Stimulated activated CD4-positive, alpha-beta T cell treated with anti-CD3 and anti-CD28 coated beads, Interleukin-15, amount 100 ng/mL, for 48 hours (primary cell): ENCODE results near the gene TENT5A.
"Not testable (repeated sequence)": the region's sequence is repeated elsewhere in the genome, so short reads cannot be mapped to it uniquely, and the experiment has no call there.

ENCODE experiments used
- DNase-seq, 2 donors: peaks; one replicate each; pipeline ENCODE4 v3.0.0-alpha.2; 2020; ENCODE audit warnings: low read depth in 2 of 2

TENT5A gene

GRCh38 chr6:81750681-81751387 lies 1.6 kb downstream of the TENT5A start:
- no peak for DNase-seq

DNA sequence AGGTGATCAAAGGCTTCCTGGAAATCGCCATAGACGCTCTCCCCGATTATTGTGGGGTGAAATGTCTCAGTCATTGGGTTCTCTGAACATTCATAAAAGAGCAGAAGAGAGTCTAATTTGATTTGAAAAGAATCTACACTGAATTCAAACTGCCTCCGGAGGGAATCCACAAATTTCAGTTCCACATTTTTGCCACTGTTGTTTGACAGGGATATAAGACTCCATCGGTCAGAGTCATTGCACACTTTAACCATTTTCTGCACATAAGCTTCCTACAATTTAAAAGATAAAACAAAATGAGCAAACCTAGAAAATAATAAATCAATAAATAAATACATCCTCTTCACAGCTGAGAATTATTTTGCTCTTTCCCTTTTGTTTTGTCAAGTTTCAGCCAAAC lies 2.3 kb downstream of the TENT5A start:
- no peak for DNase-seq

DNA sequence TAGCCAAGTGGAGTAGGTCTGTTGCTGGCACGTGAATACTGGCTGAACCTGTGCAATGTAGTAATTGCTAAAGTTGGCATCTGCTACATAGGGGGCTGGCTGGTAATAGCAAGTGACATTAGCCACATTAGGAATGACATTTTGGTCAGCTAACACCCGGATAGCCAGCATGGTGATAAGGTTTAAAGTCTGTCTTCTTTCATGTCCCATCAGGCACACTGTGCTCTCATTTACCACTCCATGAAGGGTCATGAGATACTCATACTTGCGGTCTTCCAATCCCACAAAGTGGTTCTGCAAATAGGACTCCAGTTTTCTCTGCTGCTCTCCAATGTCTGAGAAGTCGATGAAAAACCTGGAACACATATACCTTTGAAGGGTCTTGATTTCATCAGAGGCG lies 2.8 kb downstream of the TENT5A start:
- no peak for DNase-seq

GRCh38 chr6:81748994-81749393 lies 3.5 kb downstream of the TENT5A start:
- DNase-seq: no peak

DNA sequence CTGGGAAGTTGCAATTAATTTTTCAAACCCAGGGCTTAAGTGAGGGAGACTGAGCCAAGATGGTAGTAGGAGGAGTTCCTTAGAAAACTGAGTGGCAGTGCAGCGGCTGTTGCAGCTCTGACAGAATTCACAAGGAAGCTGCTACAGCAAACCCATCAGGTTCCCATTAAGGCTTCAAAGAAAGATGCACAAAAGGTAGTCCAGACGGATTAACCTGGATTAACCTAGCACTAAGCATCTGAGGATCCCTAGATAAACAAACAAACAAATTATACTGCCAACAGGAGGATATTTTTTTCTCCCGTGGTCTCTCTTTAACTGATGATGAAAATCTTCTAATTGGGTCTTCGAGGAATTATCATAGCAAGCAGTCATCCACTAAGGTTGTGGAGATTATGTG lies 5.2 kb downstream of the TENT5A start:
- no peak for DNase-seq

- no peak for DNase-seq
Observed at GRCh38 chr6:81744131-81744530, 8.3 kb downstream of the TENT5A start.

- DNase-seq: no peak
Observed at GRCh38 chr6:81743649-81744048, 8.8 kb downstream of the TENT5A start.

DNA sequence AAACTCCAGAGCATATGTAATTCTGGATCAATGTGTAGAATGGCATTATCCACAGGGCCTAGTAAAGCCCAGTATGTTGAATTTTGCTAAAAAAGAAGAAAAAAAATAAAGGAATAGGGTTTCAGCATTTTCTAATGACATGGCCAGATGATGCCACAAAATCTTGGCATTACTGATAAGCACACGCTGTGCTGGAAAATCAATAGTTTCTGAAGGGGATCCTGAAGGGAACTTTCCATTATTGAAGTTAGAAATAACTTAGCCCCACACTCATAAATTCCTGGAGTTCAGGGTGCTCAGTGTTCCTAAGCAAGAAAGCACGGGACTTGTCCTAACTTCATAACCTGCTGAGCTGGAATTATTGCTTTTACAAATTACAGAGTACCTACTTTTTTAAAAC lies 10.8 kb downstream of the TENT5A start:
- DNase-seq: no peak

DNA sequence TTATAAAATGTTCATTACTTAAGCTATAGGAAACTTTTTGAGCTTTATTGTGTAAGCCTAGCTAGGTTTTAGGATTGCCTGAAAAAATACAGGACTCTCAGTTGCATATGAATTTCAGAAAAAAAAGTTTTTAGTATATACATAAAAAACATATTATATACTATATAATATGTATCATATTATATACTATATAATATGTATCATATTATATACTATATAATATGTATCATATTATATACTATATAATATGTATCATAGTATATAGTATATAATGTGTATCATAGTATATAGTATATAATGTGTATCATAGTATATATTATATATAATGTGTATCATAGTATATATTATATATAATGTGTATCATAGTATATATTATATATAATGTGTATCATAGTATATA lies 11.9 kb downstream of the TENT5A start:
- not testable (repeated sequence) for DNase-seq

DNA sequence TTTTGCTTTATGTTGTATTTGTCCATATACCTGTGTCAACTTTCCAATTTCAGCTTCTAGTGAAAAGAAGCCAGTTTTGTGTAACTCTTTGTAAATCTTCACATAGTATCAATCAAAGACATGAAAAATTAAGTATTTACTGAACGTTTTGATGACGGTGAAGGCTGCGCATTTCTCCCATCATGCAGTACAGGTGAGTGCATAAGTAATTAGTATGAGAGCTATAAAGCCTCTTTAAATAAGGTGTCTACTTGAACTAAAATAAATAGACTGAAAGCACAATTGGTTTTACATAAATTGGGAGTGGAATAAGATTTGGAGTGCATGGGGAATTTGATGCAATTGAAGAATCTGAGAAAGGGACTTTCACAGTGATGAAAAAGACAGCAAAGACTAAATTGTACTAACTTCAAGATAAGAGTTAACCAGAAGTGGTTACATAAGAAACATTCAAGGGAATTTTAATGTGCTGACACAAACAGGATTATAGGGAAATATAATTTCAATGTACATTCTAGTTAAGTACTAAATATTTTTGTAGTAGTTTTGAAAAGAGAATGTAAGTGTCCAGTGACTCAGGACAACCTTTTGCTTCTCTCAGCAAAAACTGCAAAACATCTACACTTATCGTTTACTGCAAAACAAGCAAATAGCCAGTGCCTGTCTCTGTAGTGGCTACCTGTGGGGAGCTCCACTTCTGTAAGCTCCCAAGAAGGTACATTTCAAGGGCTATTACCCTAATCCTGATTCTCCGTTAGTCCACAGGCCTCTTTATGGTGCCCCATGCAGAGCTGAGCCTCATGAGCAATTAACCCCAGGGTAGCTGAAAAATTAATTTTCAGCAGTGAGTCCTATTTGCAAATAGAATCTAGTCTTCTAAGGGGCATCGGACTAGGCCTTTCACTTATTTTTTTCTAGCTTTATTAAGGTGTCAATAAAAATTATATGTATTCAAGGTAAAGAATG lies 13.0 kb downstream of the TENT5A start:
- DNase-seq: no peak

DNA sequence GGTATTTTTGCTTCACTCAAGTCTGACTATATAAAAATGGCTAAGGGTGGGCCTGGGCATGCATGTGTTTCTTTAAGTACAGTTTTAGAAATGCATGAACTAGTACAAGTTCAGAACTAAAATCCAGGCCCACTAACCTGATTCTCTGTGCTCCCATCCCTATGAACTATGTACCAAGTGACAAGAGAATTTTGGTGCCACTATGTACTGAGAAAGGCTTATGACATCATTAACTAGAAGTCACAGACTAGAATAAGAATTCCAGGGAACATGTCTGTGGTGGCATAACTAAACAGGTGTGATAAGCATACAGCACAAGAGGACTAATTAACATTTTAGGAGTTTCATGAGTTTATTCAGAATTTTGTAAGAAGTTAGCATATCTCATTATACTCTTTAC lies 16.1 kb downstream of the TENT5A start:
- DNase-seq: no peak

DNA sequence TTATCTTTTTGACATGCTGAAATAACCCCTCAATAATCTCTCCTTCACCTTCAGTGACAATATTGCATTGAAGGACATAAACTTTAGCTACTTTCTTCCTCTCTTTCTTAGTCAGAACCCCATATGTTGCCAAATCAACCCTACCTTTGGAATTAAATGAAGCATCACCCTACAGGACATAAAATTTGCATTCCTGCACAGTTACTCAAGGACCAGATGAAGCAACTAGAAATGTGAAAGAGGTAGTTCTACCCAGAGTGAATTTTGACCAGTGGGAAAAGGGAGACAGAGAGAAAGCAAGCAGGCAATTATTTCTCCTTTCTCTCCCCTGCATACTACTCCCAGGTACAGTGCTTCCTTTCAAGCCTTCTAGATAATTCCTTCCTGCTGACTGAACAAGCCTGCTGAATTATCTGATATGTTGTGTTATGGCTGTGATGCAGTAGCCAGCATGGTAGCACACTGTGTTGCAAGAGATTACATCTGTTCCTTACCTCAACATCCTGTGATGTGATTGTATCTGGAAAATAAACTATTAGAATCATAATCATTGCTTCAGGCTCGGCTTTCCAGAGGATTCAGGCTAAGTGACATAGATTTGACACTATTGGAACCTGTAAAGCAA lies 16.6 kb downstream of the TENT5A start:
- no peak for DNase-seq

DNA sequence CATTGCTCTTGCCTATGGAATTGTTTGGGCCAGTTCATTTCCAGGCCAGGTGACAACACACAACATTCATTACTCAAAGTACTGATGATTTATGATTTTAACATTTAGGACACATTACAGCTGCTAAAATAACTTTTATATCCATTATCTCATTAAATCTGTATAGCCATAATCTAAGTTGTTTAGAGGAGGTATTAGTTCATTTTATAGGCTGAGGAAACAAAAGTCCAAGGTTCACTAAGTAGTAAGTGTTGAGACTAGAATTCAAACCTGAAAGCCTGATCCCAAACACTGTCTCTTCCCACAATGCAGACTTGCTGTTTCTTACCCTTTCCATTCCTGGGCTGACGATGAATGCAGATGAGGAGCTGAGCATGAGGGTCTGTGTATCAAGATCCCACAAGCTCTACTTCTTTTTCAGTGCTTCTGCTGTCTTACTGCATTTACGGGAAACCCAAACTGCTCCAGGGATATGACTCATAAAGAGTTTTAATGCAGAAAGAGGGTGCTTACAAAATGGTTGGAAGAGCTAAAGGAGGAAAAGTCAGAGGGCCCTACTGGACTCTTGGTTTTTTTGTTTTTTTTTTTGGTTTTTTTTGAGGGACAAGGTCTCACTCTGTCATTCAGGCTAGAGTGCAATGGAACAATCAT lies 17.9 kb downstream of the TENT5A start:
- DNase-seq: no peak

DNA sequence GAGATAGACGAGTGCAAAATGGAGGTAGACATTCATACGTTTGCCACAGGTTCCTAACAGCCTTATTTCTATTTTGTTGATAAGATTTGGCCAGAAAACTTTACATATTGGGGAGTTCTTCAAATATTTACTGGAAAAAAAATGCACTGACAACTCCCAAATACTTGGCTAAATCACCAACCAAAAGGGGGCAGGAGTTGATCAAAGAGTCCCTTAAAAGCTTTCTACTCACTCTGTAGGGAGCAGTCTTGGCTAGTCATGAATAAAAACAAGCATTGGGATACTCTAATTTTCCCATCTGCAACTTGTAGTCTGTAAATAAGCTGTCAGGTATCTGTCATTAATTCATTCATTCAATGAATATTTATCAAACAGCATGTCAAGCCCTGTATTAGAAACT lies 18.4 kb downstream of the TENT5A start:
- DNase-seq: no peak

DNA sequence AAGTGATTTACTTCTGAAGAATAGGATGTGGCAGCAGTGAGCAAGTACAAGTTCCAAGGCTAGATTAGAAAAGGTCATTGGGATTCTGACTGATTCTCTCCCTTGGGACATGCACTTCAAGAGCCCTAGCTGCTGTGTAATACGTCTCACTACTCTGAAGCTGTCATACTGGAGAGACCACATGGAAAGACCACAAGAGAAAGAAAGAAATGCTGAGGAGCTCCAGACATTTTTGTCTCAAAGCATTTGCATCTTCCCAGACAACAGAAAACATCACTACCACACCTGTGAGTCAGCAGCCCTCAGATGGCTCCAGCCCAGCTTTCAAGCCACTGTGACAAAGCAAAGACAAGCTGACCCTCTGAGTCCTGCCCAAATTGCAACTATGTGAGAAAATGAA lies 20.7 kb downstream of the TENT5A start:
- no peak for DNase-seq

- no peak for DNase-seq
Observed at GRCh38 chr6:81727876-81728517, 24.5 kb downstream of the TENT5A start.

- DNase-seq: no peak
Observed at GRCh38 chr6:81725127-81725526, 27.4 kb downstream of the TENT5A start.

GRCh38 chr6:81722506-81723223 lies 29.8 kb downstream of the TENT5A start:
- no peak for DNase-seq

DNA sequence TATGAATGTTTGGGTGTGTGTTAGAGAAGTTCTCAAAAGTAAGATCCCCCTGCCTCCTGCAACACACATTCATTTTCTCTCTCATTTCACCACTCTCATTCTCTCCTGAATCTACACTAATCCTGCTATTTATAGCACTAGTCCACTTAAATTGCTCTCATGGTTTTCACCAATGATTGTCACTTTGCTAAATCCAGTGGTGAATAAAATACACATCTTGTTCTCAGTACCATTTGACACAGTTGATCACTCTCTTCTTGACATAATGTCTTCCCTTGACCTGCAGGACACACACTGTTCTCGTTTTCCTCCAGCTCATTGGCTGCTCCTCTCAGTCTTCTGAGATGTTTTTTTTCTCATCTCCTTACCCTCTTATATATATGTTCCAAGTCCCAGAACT lies 32.1 kb downstream of the TENT5A start:
- DNase-seq: no peak

DNA sequence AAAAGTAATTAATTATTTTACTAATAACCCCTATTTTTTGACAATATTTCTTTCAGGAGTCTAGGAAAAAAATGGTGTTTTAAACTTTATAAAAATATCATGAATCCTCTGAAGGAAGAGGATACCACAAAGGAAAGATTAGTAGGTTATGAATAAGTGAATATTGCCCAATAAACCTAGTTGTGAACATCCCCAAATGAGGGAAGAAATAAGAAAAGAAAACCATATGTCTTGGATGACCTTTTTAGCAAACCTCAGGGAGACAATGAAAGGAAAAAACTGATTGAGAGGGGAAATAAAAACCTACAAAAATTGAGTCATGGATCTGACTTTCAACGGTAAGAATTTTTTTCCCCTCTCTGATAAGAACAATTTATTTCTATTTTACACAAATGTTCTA lies 34.4 kb downstream of the TENT5A start:
- DNase-seq: no peak

GRCh38 chr6:81714684-81715083 lies 37.8 kb downstream of the TENT5A start:
- no peak for DNase-seq
